AML-193 (cell line): ENCODE data around the gene ABTB2.
"Not testable (repeated sequence)": the region's sequence is repeated elsewhere in the genome, so short reads cannot be mapped to it uniquely, and the experiment has no call there.

Experiments
- DNase-seq, 2 experiments: peaks; one replicate each; lab custom pipeline; 2025; lab: John Stamatoyannopoulos, UW

ABTB2 gene

DNA sequence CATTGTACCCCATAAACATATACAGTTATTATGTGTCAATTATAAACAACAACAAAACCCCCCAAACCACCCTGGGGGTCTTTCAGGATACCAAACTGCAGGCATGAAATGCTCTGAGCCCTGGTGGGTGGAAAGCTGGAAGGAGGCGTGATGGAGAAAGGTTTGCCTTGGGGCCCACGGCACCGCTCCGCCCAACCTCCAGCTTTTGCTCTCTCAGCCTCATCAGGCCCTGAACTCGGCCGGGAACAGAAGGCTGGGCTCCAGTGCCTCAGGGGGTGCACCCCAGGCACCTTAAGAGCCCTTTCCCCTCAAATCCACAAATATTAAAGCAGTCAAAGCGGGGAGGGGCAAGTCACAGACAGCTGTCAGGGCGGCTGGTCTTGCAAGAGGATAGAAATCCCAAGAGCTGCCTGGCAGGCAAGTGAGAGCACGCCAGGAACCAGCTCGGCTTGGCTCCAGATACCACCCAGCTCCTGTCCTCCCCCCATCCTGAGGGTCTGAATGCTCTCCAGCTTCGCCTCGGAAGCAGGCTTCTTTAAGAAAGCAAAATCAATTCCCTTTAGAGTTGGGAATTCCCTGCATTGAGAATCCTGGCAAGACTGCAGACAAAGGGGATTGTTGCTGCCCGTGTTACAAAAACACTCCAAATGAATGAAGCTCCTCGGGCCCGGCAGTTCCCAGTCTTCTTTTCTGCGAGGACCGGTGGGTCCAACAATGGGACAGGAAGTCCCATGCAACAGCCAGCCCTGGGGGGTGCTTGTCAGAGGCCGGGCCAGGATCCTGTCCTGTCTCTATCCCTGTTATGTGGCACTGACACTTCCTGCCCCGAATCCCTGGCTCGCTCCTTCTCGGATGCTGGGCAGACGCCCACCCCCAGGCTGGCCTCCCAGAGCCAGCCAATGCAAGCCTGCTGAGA is 171.6 kb downstream of the ABTB2 start:
- no peak for DNase-seq

GRCh38 chr11:34184505-34185015 is 173.2 kb downstream of the ABTB2 start:
- DNase-seq: no peak

- DNase-seq: no peak
Observed at GRCh38 chr11:34183848-34184391, 173.9 kb downstream of the ABTB2 start.

- DNase-seq: no peak
Observed at GRCh38 chr11:34182921-34183685, 174.7 kb downstream of the ABTB2 start.

- DNase-seq: no peak
Observed at GRCh38 chr11:34182425-34182824, 175.4 kb downstream of the ABTB2 start.

- DNase-seq: no peak
Observed at GRCh38 chr11:34181856-34182405, 175.9 kb downstream of the ABTB2 start.

DNA sequence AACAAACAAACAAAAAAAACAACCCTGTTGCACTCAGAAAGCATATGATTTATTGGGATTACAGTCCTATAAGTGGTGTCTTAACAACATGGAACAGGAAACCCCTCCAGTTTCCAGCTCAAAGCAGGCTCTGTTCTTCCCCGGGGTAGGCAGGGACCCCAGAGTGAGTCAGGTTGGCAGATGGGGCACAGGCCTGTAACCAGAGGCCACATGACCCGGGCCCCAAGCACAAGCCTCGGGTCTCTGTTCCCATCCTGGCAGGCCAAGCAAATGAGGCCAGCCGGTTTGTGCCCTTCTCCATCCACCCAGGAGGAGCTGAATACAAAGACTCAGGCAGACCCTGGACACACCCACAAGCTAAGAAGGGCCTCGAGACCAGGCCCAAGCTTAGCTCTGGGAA is 176.6 kb downstream of the ABTB2 start:
- no peak for DNase-seq

- not testable (repeated sequence) for DNase-seq
Observed at GRCh38 chr11:34180814-34181165, 177.0 kb downstream of the ABTB2 start.

DNA sequence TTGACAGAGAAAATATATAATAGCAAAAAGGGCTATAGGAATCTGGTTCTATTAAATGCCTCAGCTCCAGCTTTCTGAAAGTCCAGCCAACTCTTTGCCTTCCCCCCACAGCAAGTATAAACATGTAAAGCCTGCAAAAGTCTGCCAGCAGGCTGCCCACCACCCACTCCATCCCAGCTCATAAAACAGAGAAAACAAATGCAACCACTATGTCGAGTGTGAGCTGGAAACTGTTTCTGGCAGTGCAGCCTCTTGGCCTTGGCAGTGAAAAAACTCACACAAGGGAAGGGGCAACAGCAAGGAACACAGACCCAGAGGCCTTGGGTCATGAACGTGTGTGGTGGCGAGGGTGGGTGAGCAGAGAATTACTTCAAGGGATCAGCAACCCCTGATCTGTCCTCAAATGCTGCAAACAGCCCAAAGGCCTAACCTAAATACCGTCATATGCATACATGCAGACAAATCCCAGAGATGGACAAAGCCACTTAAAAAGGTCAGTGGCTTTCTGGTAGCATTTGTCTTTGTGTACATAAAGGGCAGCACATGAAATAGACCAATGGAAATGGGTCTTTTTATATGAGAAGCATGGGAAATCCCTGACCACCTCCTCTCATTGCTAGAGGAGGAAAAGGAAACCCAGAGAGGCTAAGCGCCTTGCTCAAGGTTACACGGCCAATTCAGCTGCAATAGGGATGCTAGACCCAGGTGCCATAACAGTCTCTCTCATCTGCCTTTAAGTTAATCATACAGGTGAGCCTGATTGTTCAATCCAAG is 177.6 kb downstream of the ABTB2 start:
- no peak for DNase-seq

DNA sequence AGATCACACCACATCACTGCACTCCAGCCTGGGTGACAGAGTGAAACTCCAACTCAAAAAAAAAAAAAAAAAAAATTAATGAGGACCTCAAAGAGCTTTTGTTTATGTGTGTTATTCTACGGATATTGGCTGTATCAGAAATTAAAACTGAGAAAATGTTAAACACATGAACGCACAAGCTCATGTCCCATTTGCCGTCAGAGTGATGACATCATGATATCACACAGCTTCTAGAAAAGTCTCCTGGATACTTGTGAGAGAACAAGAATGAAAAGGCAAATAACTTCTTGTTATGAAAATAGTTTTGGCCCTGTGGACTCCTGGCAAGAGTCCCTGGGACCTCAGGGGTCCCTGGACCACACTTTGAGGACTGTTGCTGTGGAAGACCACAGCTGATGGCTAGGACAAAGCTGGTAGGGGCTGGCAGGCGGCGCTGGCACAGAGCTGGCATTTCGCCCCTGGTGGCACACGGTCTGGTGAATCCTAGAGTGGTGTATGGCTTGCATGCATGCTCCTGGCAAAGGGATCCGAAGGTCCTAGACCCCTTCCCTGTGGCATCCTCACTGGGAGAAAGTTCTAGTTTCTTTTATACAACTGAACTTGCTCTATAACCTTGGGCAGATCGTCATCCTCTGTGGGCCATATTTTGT is 178.7 kb downstream of the ABTB2 start:
- DNase-seq: no peak

DNA sequence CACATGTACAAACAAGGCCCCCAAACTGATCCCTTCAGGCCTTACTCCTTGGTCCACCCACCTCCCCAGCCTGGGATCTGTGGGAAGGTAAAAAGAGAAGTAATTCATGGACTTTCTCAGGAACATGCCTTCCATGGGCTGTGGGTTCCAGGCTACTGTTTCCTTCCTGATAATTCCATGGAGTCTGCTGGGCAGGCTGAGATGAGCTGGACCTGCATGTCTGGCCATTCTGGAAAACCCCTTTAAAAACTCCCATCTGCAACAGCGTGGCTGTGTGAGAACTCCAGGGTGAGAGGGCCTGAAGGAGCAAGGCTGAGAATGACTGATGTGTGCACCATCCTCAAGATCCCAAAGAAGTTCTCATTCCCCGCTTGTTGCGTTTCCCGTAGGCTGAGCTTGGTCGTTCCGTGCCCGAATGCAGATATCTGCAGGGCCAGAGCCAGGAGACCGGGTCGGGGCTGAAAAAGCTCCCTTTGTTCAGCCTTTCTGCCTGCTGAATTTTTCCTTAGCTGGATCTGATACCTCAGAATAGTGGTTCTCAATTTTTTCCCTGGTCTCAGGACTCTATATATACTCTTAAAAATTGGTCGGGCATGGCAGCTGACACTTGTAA is 179.5 kb downstream of the ABTB2 start:
- DNase-seq: no peak

- DNase-seq: no peak
Observed at GRCh38 chr11:34176751-34177209, 181.0 kb downstream of the ABTB2 start.

DNA sequence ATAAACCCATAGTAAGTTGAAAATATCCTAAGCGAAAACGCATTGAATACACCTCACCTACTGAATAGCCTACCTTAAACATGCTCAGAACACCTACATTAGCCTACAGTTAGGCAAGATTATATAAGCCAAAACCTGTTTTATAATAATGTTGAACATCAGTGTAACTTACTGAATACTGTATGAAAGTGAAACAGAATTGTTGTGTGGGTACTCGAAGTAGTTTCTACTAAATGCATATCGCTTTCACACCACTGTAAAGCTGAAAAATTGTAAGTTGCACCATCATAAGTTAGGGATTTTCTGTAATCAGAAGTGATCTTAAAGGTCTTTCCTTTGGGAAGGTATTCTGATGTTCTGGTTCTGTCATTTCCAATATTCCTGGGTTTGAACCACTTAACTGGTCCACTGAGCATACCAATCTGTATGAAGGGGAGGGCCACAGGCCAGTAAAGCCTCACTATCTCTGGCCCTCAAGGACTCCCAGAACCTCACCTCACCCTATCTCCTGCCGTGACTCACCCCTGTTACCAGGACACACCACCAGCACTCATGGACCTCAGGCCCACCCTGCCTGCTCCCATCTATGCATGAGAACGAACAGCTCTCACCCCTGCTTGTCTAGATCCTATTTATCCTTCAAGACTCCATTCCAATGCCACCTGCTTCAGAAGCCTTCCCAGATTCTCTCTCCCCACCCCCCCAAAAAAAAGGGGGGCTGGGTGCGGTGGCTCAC is 182.4 kb downstream of the ABTB2 start:
- no peak for DNase-seq

DNA sequence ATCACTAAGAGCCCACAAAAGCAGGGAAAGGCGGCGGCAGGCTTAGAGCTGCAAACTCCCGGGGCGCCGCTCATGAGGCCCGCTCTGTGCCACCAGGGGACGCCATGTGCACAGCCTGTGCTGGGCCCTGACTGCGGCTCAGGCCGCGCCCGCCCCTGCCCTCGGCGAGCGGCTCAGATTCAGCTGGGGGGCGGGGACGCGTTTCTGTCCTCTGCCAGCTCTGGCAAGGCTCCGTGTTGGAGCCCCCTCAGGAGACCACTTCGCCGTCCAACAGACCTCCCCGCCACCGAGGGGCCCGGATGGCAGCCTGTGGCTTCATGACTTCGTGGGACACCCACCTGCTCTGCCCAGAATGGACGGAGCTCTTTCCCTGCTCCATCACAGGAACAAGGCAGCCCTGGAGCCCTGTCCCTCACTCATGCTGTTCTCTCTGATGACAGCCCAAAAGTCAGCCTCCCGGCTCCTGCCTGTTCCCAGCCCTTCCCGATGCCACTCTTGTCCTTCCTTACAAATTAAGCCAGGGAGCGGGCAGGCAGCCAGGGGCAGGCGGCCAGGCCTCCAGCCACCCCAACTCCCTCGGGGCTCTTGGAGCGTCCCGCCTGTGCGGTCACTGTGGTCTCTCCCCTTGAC is 183.3 kb downstream of the ABTB2 start:
- DNase-seq: peak; percentile 49 to 56

GRCh38 chr11:34173050-34173449 is 184.8 kb downstream of the ABTB2 start:
- DNase-seq: no peak

GRCh38 chr11:34169686-34170085 is 188.1 kb downstream of the ABTB2 start:
- DNase-seq: no peak

GRCh38 chr11:34168642-34169420 is 189.0 kb downstream of the ABTB2 start:
- no peak for DNase-seq

DNA sequence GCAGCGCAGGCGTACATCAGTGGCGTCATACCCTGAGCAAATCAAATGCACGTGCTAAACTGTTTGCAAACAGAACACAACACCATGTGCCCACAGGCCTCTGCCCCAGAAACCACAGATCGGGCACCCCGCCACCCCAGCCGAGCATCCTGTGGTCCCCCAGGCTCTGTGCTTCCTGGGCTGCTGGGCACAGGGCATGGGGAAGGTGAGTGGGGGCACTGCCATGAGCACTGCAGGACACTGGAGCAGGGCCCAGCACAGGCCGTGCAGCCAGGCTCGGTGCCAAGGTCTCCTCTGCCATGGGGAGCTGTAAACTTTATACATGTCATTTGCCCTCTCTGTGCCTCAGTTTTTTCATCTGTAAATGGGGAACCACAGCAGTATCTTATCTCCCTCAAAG is 189.8 kb downstream of the ABTB2 start:
- no peak for DNase-seq
